Thymus (tissue), 11 donors: Measurements from ENCODE around the gene ASIC2. TPM values are rescaled to one million over a fixed set of nuclear protein-coding genes. Genes with fewer than 3 reads are reported as not detected.

Experiments
- DNase-seq, 9 donors: peaks; one replicate each; pipeline ENCODE4 v3.0.0-alpha.2; 2013; ENCODE audit warnings: low spot score in 9 of 9, low read depth in 6 of 9, missing footprints in 1 of 9
- H3K27ac ChIP-seq, 2 donors: one replicate each; pipeline ENCODE4 v1.5.1; 2013; ENCODE audit warnings: control low read depth in 1 of 2, low read depth in 1 of 2, low read length in 1 of 2, mild to moderate bottlenecking in 1 of 2, moderate library complexity in 1 of 2
- H3K27me3 ChIP-seq, 2 donors: one replicate each; pipeline ENCODE4 v1.5.1; 2013; ENCODE audit warnings: low read length in 1 of 2; ENCODE audit not compliant: control insufficient read depth in 2 of 2, insufficient read depth in 1 of 2
- H3K36me3 ChIP-seq, 2 donors: one replicate each; pipeline ENCODE4 v1.5.1; 2013; ENCODE audit warnings: low read length in 1 of 2, mild to moderate bottlenecking in 1 of 2, moderate library complexity in 1 of 2; ENCODE audit not compliant: control insufficient read depth in 2 of 2, insufficient read depth in 2 of 2
- H3K4me1 ChIP-seq, 2 donors: one replicate each; pipeline ENCODE4 v1.5.1; 2013; ENCODE audit warnings: low read length in 2 of 2; ENCODE audit not compliant: control insufficient read depth in 2 of 2, insufficient read depth in 2 of 2
- H3K4me3 ChIP-seq, 2 donors: one replicate each; pipeline ENCODE4 v1.5.1; 2013; ENCODE audit warnings: low read length in 2 of 2, control low read depth in 1 of 2, mild to moderate bottlenecking in 1 of 2
- H3K9me3 ChIP-seq, 2 donors: one replicate each; pipeline ENCODE4 v1.5.1; 2013; ENCODE audit warnings: low read length in 1 of 2, mild to moderate bottlenecking in 1 of 2; ENCODE audit not compliant: control insufficient read depth in 2 of 2, insufficient read depth in 1 of 2
- WGBS: extraction: QIAGEN DNeasy Blood & Tissue Kit; methylation state at CpG from one replicate; pipeline ENCODE4 v1.1.7; 2013; 5-methylcytosine and 5-hydroxymethylcytosine counted together
- polyA plus RNA-seq: library from polyadenylated mRNA; stranded (reverse); fragments of 200-250 nt; gene quantifications from one replicate; pipeline ENCODE4 v1.2.3, GENCODE V29; 2013
- total RNA-seq: library from RNA; stranded (reverse); fragments of 120-200 nt; gene quantifications from one replicate; pipeline ENCODE4 v1.2.4, GENCODE V29; 2013
- donor health status: healthy.

Gene ASIC2
- total and polyA plus RNA-seq, 2 donors: 0.09 to 0.14 TPM

GRCh38 chr17:33079201-33079600 is 213.9 kb downstream of the ASIC2 start:
- no peaks in the 10 kb centered on the region for H3K9me3 ChIP-seq
- H3K4me3 ChIP-seq: no peak overlapping the region
- no peak for DNase-seq
- no peaks in the 10 kb centered on the region for H3K36me3 ChIP-seq
- no peaks in the 10 kb centered on the region for H3K4me1 ChIP-seq
- no peaks in the 10 kb centered on the region for H3K27me3 ChIP-seq
- no peak overlapping the region for H3K27ac ChIP-seq
- WGBS: 86% methylated on average over 3 of the region's 3 CpGs

- 82% methylated on average over 1 of the region's 1 CpG for WGBS
- Histone ChIP-seq H3K27ac (no peak overlapping the region), H3K27me3 (no peaks in the 10 kb centered on the region), H3K9me3 (no peaks in the 10 kb centered on the region), H3K36me3 (no peaks in the 10 kb centered on the region), H3K4me3 (no peak overlapping the region), H3K4me1 (no peaks in the 10 kb centered on the region)
- no peak for DNase-seq
Observed at GRCh38 chr17:33076979-33077378, 216.1 kb downstream of the ASIC2 start.

GRCh38 chr17:33073416-33073815 is 219.7 kb downstream of the ASIC2 start:
- Histone ChIP-seq H3K4me3 (no peak overlapping the region), H3K27ac (no peak overlapping the region), H3K4me1 (no peaks in the 10 kb centered on the region), H3K9me3 (no peaks in the 10 kb centered on the region), H3K27me3 (no peaks in the 10 kb centered on the region), H3K36me3 (no peaks in the 10 kb centered on the region)
- DNase-seq: no peak
- 80% methylated on average over 7 of the region's 7 CpGs for WGBS

- Histone ChIP-seq H3K4me1 (no peaks in the 10 kb centered on the region), H3K9me3 (no peaks in the 10 kb centered on the region), H3K27ac (no peak overlapping the region), H3K27me3 (no peaks in the 10 kb centered on the region), H3K36me3 (no peaks in the 10 kb centered on the region), H3K4me3 (no peak overlapping the region)
- WGBS: 91% methylated on average over 12 of the region's 12 CpGs
- no peak for DNase-seq
Observed at GRCh38 chr17:33072421-33073161, 220.5 kb downstream of the ASIC2 start.

GRCh38 chr17:33071656-33072055 is 221.4 kb downstream of the ASIC2 start:
- Histone ChIP-seq H3K4me3 (no peak overlapping the region), H3K4me1 (no peaks in the 10 kb centered on the region), H3K36me3 (no peaks in the 10 kb centered on the region), H3K9me3 (no peaks in the 10 kb centered on the region), H3K27me3 (no peaks in the 10 kb centered on the region), H3K27ac (no peak overlapping the region)
- DNase-seq: no peak

- Histone ChIP-seq H3K4me1 (no peaks in the 10 kb centered on the region), H3K27ac (no peak overlapping the region), H3K36me3 (no peaks in the 10 kb centered on the region), H3K9me3 (no peaks in the 10 kb centered on the region), H3K4me3 (no peak overlapping the region), H3K27me3 (no peaks in the 10 kb centered on the region)
- 92% methylated on average over 2 of the region's 2 CpGs for WGBS
- no peak for DNase-seq
Observed at GRCh38 chr17:33057564-33057963, 235.5 kb downstream of the ASIC2 start.

- Histone ChIP-seq H3K27me3 (no peaks in the 10 kb centered on the region), H3K4me1 (no peaks in the 10 kb centered on the region), H3K9me3 (no peaks in the 10 kb centered on the region), H3K36me3 (no peaks in the 10 kb centered on the region), H3K27ac (no peak overlapping the region), H3K4me3 (no peak overlapping the region)
- WGBS: 88% methylated on average over 4 of the region's 4 CpGs
- no peak for DNase-seq
Observed at GRCh38 chr17:33056399-33057146, 236.5 kb downstream of the ASIC2 start.

GRCh38 chr17:33055746-33056145 is 237.3 kb downstream of the ASIC2 start:
- no peaks in the 10 kb centered on the region for H3K4me1 ChIP-seq
- DNase-seq: no peak
- H3K27me3 ChIP-seq: no peaks in the 10 kb centered on the region
- H3K4me3 ChIP-seq: no peak overlapping the region
- H3K9me3 ChIP-seq: no peaks in the 10 kb centered on the region
- no peaks in the 10 kb centered on the region for H3K36me3 ChIP-seq
- H3K27ac ChIP-seq: no peak overlapping the region
- 93% methylated on average over 9 of the region's 9 CpGs for WGBS

- DNase-seq: no peak
- Histone ChIP-seq H3K4me3 (no peak overlapping the region), H3K27ac (no peak overlapping the region), H3K4me1 (no peaks in the 10 kb centered on the region), H3K36me3 (no peaks in the 10 kb centered on the region), H3K9me3 (no peaks in the 10 kb centered on the region), H3K27me3 (no peaks in the 10 kb centered on the region)
- 69% methylated on average over 9 of the region's 9 CpGs for WGBS
Observed at GRCh38 chr17:33055171-33055611, 237.9 kb downstream of the ASIC2 start.
